Activated naive CD4-positive, alpha-beta T cell treated with anti-CD3 and anti-CD28 coated beads, Interleukin-2, amount 50 U/mL, for 24 hours (primary cell): Measurements from ENCODE around the gene KRTAP10-5.
"Not testable (repeated sequence)": the region's sequence is repeated elsewhere in the genome, so short reads cannot be mapped to it uniquely, and the experiment has no call there.

Experiments
- H3K27ac Mint-ChIP-seq: one replicate; pipeline ENCODE4 v1.8.0; 2021; ENCODE audit warnings: mild to moderate bottlenecking, mixed read lengths
- H3K27me3 Mint-ChIP-seq: one replicate; pipeline ENCODE4 v1.8.0; 2021; ENCODE audit warnings: mixed read lengths
- H3K36me3 Mint-ChIP-seq: one replicate; pipeline ENCODE4 v1.8.0; 2021; ENCODE audit warnings: mixed read lengths
- H3K4me1 Mint-ChIP-seq: one replicate; pipeline ENCODE4 v1.8.0; 2021; ENCODE audit warnings: mixed read lengths
- H3K4me3 Mint-ChIP-seq: one replicate; pipeline ENCODE4 v1.8.0; 2021; ENCODE audit warnings: mild to moderate bottlenecking, mixed read lengths
- H3K9me3 Mint-ChIP-seq: one replicate; pipeline ENCODE4 v1.8.0; 2021; ENCODE audit warnings: mixed read lengths

The KRTAP10-5 gene

DNA sequence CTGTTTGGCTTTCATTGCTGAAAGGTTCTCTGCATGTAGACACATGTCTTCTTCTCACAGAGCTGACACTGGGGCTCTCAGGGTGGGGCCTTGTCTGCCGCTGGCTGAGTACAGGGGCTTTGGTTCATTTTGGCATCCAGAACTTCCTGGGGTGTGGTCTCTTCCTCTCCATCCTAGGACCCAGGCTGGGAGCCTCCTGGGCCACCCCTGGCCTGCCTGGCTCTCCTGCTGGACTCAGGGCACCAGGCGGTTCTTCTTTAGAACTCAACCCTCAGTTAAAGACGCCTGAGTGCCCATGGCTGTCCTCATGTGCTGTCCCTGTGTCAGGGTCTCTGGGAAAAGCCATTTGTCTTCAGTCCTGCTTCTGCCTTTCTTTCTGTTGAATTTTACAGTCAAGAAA is 5.5 kb upstream of the KRTAP10-5 start:
- peaks cover 3% of the 10 kb centered on the region for H3K36me3 Mint-ChIP-seq
- no peak overlapping the region for H3K4me3 Mint-ChIP-seq
- no peaks in the 10 kb centered on the region for H3K27me3 Mint-ChIP-seq

GRCh38 chr21:44583800-44584147 is 3.4 kb upstream of the KRTAP10-5 start:
- Mint-ChIP-seq H3K4me1 (peaks cover 46% of the 10 kb centered on the region), H3K4me3 (no peak overlapping the region), H3K9me3 (peaks cover 11% of the 10 kb centered on the region), H3K27ac (no peak overlapping the region), H3K27me3 (no peaks in the 10 kb centered on the region), H3K36me3 (peaks cover 3% of the 10 kb centered on the region)

More for the DNA sequence above, 5.5 kb upstream of the KRTAP10-5 start:
- H3K9me3 Mint-ChIP-seq = peaks cover 9% of the 10 kb centered on the region
- H3K27ac Mint-ChIP-seq = no peak overlapping the region
- H3K4me1 Mint-ChIP-seq = peaks cover 41% of the 10 kb centered on the region

DNA sequence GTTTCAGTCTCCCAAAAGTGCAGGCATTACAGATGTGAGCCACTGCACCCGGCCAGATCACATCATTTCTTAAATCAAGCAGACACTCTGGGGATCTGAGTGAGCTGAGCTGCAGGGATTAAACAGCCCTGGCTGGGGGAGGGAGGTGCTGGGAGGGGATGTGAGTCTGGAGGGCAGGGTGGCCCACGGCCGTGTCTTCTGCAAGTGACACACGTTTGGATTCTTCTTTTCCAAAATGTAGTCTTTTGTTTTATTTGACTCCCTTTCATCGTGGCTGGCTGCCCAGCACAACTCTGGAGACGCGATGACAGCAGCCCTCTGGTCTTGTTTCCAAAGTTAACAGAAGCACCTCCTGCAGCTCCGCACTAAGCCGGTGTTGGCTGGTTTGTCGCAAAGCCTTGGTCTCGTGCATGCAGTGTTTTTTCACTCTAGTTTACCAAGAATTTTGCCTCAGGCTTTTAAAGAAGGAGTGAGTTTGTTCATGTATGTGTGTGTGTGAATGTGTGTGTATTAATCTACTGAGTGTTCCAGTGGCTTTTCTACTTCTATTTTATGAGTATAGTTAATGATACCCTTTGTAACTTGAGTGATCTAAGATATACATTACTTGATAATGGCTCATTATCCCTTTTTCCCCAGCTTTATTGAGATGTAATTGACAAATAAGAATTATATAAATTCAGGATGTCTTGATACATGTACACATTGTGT is 2.8 kb upstream of the KRTAP10-5 start:
- Mint-ChIP-seq H3K27ac (no peak overlapping the region), H3K4me1 (peaks cover 46% of the 10 kb centered on the region), H3K27me3 (no peaks in the 10 kb centered on the region), H3K9me3 (peaks cover 11% of the 10 kb centered on the region), H3K4me3 (no peak overlapping the region), H3K36me3 (peaks cover 3% of the 10 kb centered on the region)

DNA sequence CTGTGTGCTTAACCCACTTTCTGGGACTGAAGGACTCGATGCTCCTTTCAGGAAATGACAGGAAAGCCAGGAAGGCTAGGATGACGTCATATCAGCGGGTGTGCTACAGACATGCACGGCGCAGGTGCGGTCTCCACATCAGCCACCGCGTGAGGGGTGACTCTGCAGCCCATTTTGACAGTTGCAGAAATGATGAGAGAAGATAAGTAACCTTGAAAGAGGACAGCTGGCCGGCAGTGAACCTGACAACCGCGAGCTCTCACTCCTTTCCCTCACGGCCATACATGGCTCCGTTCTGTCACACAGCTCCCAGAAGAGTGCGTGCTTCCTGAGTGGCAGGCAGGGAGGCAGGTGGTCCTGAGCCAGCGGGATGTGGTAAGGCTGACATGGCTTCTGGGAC is 1.7 kb upstream of the KRTAP10-5 start:
- Mint-ChIP-seq H3K9me3 (peaks cover 11% of the 10 kb centered on the region), H3K27me3 (no peaks in the 10 kb centered on the region)

DNA sequence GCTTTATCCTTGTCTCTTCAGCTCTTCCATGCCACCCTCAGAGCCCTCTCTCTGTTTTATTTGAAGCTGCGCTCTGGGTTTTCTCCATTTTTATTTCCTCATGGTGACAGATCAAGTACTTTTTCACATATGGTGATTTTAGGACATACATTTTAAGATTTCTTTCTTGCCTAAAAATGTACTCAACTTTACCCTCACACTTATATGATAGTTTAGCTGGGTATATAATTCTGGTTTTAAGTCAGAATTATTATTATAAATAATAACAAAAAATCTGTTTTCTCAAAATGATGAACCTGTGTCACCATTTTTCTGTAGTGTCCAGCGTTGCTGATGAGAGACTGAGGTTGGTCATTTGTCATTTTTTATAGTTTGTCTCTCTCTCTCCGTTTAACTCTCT is 754 bp upstream of the KRTAP10-5 start:
- Mint-ChIP-seq H3K4me1 (peaks cover 46% of the 10 kb centered on the region), H3K4me3 (no peak overlapping the region)

More for the DNA sequence above, 1.7 kb upstream of the KRTAP10-5 start:
- Mint-ChIP-seq H3K4me1 (peaks cover 46% of the 10 kb centered on the region), H3K4me3 (no peak overlapping the region), H3K27ac (no peak overlapping the region), H3K36me3 (peaks cover 5% of the 10 kb centered on the region)

DNA sequence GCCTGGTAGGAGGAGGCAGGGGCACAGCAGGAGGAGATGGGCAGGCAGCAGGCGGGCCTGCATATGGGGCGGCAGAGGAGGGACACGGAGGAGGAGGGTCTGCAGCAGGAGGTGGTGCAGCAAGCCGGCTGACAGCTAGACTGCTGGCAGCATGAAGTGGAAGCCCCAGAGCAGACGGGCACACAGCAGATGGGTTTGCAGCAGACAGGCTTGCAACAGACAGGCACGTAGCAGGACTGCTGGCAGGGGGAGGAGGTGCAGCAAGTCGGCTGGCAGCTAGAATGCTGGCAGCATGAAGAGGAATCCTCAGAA is 615 bp downstream of the KRTAP10-5 start:
- peaks cover 11% of the 10 kb centered on the region for H3K9me3 Mint-ChIP-seq
- peaks cover 40% of the 10 kb centered on the region for H3K4me1 Mint-ChIP-seq
- H3K36me3 Mint-ChIP-seq = peaks cover 5% of the 10 kb centered on the region
- no peaks in the 10 kb centered on the region for H3K27me3 Mint-ChIP-seq
- no peak overlapping the region for H3K4me3 Mint-ChIP-seq
- no peak overlapping the region for H3K27ac Mint-ChIP-seq

More for the DNA sequence above, 754 bp upstream of the KRTAP10-5 start:
- peaks cover 5% of the 10 kb centered on the region for H3K36me3 Mint-ChIP-seq
- no peaks in the 10 kb centered on the region for H3K27me3 Mint-ChIP-seq
- H3K27ac Mint-ChIP-seq = no peak overlapping the region
- H3K9me3 Mint-ChIP-seq = peaks cover 11% of the 10 kb centered on the region

DNA sequence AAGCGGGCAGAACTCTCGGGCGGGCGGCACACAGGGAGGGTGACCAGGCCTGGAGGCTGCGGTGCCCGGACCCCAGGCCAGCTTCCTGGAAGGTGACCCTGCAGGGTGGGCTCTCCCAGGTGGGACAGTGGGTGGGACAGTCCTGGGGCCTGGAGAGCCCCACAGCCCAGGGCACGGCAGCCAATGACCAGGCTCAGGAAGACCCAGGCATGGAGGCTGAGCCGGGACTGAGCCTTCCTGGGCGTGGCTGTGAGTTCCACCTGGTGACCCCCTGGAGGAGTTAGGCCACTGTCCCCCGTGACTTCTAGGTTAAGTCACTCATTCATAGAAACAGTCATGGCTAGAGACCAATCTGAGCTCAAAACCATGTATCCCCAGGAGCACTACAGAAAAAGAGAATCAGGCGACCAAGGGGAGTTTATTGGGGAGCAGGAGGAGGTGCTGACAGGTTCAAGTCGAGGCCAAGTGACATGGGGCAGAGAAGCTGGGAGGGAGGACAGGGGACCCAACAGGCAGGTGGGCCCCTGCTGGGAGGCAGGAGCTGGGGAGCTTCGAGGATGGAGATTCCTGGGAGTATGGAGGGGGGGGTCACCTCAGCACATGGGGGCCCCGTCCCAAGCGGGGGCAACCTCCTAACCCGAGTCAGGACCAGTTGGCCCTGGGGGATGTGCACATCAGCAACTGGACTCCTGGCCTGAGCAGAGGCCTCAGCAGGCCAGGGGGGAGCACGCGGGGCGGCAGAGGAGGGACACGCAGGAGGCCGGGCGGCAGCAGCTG is 1.2 kb downstream of the KRTAP10-5 start:
- Mint-ChIP-seq H3K4me1 (peaks cover 36% of the 10 kb centered on the region), H3K9me3 (peaks cover 11% of the 10 kb centered on the region), H3K27ac (no peak overlapping the region), H3K27me3 (no peaks in the 10 kb centered on the region), H3K36me3 (peaks cover 5% of the 10 kb centered on the region), H3K4me3 (no peak overlapping the region)

DNA sequence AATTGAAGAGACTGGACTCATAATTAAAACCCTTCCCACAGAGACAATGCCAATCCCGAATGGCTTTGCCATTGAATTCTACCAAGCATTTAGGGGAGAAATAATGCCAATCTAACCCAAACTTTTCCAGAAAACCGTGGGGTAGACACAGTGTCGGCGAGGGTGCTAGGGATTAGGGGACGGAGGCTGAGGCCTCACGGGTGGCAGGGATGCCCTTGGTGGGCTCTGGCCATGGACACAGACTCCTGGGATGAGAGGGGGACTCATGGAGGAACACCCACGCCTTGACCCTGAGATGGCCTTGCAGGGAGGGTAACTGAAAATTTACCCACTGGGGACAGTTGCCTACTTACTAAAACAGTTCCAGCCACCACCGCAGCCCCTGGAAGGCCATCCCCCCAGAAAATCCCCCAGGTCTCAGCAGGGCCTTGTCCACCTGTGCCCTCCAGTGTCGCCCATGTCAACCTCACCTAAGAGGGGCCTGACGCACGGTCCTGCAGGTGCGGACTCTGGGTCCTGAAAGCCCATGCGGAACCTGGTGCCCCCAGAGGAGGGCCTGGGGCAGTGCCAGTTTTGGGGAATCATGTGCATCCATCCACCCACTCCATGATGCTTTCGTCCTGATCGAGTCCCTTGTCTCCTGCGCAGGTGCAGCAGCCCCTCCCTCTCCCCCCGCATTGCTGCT is 1.9 kb downstream of the KRTAP10-5 start:
- H3K9me3 Mint-ChIP-seq = peaks cover 11% of the 10 kb centered on the region
- H3K36me3 Mint-ChIP-seq = peaks cover 5% of the 10 kb centered on the region
- peaks cover 29% of the 10 kb centered on the region for H3K4me1 Mint-ChIP-seq
- H3K4me3 Mint-ChIP-seq = no peak overlapping the region
- no peaks in the 10 kb centered on the region for H3K27me3 Mint-ChIP-seq
- no peak overlapping the region for H3K27ac Mint-ChIP-seq

DNA sequence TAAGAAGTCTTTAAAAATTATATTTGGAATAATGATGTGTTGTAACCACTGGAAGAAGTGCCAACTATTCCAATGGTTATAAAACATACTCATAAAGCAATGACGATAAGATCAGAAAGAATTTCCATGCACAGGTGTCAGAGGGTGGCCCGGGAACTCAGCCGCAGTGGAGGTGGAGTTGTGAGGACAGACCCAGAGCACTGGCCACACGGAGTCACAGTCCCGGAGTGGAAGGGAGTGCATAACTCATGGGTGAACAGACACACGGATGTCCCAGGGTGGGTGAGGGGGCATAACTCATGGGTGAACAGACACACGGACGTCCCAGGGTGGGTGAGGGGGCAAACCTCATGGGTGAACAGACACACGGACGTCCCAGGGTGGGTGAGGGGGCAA is 4.4 kb downstream of the KRTAP10-5 start:
- H3K36me3 Mint-ChIP-seq = peaks cover 3% of the 10 kb centered on the region
- H3K4me3 Mint-ChIP-seq = no peak overlapping the region
- H3K27me3 Mint-ChIP-seq = no peaks in the 10 kb centered on the region
- peaks cover 6% of the 10 kb centered on the region for H3K4me1 Mint-ChIP-seq
- H3K27ac Mint-ChIP-seq = no peak overlapping the region
- H3K9me3 Mint-ChIP-seq = peaks cover 3% of the 10 kb centered on the region

GRCh38 chr21:44575307-44576024 is 4.9 kb downstream of the KRTAP10-5 start:
- no peaks in the 10 kb centered on the region for H3K27me3 Mint-ChIP-seq

DNA sequence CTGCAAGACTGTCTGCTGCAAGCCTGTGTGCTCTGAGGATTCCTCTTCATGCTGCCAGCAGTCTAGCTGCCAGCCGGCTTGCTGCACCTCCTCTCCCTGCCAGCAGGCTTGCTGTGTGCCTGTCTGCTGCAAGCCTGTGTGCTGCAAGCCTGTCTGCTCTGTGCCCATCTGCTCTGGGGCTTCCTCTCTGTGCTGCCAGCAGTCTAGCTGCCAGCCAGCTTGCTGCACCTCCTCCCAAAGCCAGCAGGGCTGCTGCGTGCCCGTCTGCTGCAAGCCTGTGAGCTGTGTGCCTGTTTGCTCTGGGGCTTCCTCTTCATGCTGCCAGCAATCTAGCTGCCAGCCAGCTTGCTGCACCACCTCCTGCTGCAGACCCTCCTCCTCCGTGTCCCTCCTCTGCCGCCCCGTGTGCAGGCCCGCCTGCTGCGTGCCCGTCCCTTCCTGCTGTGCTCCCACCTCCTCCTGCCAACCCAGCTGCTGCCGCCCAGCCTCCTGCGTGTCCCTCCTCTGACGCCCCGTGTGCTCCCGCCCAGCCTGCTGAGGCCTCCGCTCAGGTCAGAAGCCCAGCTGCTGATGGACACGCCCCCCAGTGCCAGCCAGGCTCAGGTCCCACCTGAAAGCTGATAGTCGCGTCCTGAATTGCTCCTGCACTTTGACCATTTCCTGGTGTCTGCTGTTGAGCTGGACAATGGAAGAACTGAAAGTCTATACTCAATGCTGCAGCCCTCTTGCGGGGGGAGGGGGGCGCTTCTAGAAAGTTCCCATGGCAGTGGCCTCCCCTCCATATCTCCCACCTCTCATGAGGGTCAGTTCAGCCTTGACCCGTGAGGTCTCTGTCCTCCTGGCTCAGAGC is 5.7 kb downstream of the KRTAP10-5 start:
- Mint-ChIP-seq H3K27me3 (no peaks in the 10 kb centered on the region), H3K27ac (no peak overlapping the region), H3K4me1 (no peaks in the 10 kb centered on the region), H3K4me3 (no peak overlapping the region), H3K36me3 (peaks cover 3% of the 10 kb centered on the region), H3K9me3 (no peaks in the 10 kb centered on the region)

More at GRCh38 chr21:44575307-44576024, 4.9 kb downstream of the KRTAP10-5 start:
- H3K36me3 Mint-ChIP-seq = peaks cover 3% of the 10 kb centered on the region
- peaks cover 1% of the 10 kb centered on the region for H3K4me1 Mint-ChIP-seq
- H3K9me3 Mint-ChIP-seq = no peaks in the 10 kb centered on the region
- no peak overlapping the region for H3K4me3 Mint-ChIP-seq
- no peak overlapping the region for H3K27ac Mint-ChIP-seq

DNA sequence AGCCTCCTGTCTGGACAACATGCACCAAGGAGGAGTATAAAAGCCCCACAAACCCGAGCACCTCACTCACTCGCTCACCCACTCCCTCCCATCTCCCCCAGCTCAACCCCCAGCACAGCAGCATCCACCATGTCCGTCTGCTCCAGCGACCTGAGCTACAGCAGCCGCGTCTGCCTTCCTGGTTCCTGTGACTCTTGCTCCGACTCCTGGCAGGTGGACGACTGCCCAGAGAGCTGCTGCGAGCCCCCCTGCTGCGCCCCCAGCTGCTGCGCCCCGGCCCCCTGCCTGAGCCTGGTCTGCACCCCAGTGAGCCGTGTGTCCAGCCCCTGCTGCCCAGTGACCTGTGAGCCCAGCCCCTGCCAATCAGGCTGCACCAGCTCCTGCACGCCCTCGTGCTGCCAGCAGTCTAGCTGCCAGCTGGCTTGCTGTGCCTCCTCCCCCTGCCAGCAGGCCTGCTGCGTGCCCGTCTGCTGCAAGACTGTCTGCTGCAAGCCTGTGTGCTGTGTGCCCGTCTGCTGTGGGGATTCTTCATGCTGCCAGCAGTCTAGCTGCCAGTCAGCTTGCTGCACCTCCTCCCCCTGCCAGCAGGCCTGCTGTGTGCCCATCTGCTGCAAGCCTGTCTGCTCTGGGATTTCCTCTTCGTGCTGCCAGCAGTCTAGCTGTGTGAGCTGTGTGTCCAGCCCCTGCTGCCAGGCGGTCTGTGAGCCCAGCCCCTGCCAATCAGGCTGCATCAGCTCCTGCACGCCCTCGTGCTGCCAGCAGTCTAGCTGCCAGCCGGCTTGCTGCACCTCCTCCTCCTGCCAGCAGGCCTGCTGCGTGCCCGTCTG is 6.6 kb downstream of the KRTAP10-5 start, which contains the start of gene KRTAP10-4:
TSS of gene KRTAP10-4 (plus strand) at position 100 of the 827 bp plus-strand sequence. CDS start at position 130, 30 bp downstream.
- not testable (repeated sequence) for H3K36me3 Mint-ChIP-seq, H3K4me3 Mint-ChIP-seq, H3K27me3 Mint-ChIP-seq, H3K27ac Mint-ChIP-seq, H3K9me3 Mint-ChIP-seq, H3K4me1 Mint-ChIP-seq

DNA sequence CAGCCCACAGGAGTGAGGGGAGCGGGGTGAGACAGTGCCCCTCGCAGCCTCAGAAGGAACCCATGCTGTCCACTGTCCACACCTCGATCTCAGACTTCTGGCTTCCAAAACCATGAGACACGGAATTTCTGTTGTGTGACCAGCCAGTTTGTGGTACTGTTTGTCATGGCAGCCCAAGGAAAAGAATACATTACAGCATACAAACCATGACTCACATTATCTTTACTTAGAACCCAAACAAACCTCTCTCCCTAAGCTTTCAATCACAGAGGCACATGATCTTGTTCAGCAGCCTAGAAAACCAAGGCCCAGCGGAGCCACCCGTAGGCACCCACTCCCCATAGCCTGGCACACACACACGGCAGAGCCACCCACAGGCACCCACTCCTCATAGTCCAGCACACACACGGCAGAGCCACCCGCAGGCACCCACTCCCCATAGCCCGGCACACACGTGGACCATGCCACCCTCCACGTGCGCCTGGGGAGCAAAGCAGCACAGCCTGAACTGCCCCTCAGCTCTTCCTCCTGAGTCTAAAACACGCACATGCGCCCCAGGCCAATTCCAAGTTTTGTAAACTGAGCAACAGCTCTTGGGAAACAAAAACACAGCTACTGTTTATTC is 7.3 kb downstream of the KRTAP10-5 start:
- H3K27ac Mint-ChIP-seq = no peak overlapping the region
- no peak overlapping the region for H3K4me3 Mint-ChIP-seq
- H3K36me3 Mint-ChIP-seq = peaks cover 2% of the 10 kb centered on the region
- H3K4me1 Mint-ChIP-seq = no peaks in the 10 kb centered on the region
- H3K27me3 Mint-ChIP-seq = no peaks in the 10 kb centered on the region
- H3K9me3 Mint-ChIP-seq = no peaks in the 10 kb centered on the region
